ENCODE data around the gene ARHGAP15.

Gene ARHGAP15

GRCh38 chr2:143710879-143711278, 581.7 kb downstream of the ARHGAP15 start:
- no peak for DNase-seq (ENCODE audit: low read depth)
- no peak overlapping the region for H3K4me3 ChIP-seq (ENCODE audit: low read depth, low read length)
- no peak for TF ChIP-seq CTCF (IDR thresholded peaks at IDR 0.05; ENCODE audit: insufficient read depth, low read depth, low read length, missing control alignments)

GRCh38 chr2:143716522-143716921, 587.3 kb downstream of the ARHGAP15 start:
- no peak for TF ChIP-seq CTCF (IDR thresholded peaks at IDR 0.05; ENCODE audit: insufficient read depth, low read depth, low read length, missing control alignments)
- H3K4me3 ChIP-seq (ENCODE audit: low read depth, low read length): no peak overlapping the region
- DNase-seq (ENCODE audit: low read depth): no peak

- H3K4me3 ChIP-seq (ENCODE audit: low read depth, low read length): no peak overlapping the region
- DNase-seq (ENCODE audit: low read depth): no peak
Observed at GRCh38 chr2:143717053-143717452, 587.8 kb downstream of the ARHGAP15 start.

GRCh38 chr2:143717536-143718168, 588.4 kb downstream of the ARHGAP15 start:
- DNase-seq (ENCODE audit: low read depth): no peak
- TF ChIP-seq CTCF (IDR thresholded peaks at IDR 0.05; ENCODE audit: insufficient read depth, low read depth, low read length, missing control alignments): no peak
- no peak overlapping the region for H3K4me3 ChIP-seq (ENCODE audit: low read depth, low read length)

More at GRCh38 chr2:143717053-143717452, 587.8 kb downstream of the ARHGAP15 start:
- TF ChIP-seq CTCF (IDR thresholded peaks at IDR 0.05; ENCODE audit: insufficient read depth, low read depth, low read length, missing control alignments): no peak

GRCh38 chr2:143718745-143719144, 589.5 kb downstream of the ARHGAP15 start:
- no peak for TF ChIP-seq CTCF (IDR thresholded peaks at IDR 0.05; ENCODE audit: insufficient read depth, low read depth, low read length, missing control alignments)
- no peak for DNase-seq (ENCODE audit: low read depth)
- H3K4me3 ChIP-seq (ENCODE audit: low read depth, low read length): no peak overlapping the region

- DNase-seq (ENCODE audit: low read depth): no peak
- TF ChIP-seq CTCF (IDR thresholded peaks at IDR 0.05; ENCODE audit: insufficient read depth, low read depth, low read length, missing control alignments): no peak
Observed at GRCh38 chr2:143719406-143719805, 590.2 kb downstream of the ARHGAP15 start.

GRCh38 chr2:143720095-143720664, 591.0 kb downstream of the ARHGAP15 start:
- no peak overlapping the region for H3K4me3 ChIP-seq (ENCODE audit: low read depth, low read length)
- no peak for DNase-seq (ENCODE audit: low read depth)
- no peak for TF ChIP-seq CTCF (IDR thresholded peaks at IDR 0.05; ENCODE audit: insufficient read depth, low read depth, low read length, missing control alignments)

More at GRCh38 chr2:143719406-143719805, 590.2 kb downstream of the ARHGAP15 start:
- no peak overlapping the region for H3K4me3 ChIP-seq (ENCODE audit: low read depth, low read length)
